ENCODE measurements around the gene TEX13B.
"Not testable (repeated sequence)": the region's sequence is repeated elsewhere in the genome, so short reads cannot be mapped to it uniquely, and the experiment has no call there.

- not testable (repeated sequence) for TF ChIP-seq CTCF, POLR2A (IDR thresholded peaks at IDR 0.05)
Observed at GRCh38 chrX:107955337-107955736, 26.8 kb downstream of the TEX13B start.

Data from transverse colon (tissue), 3 donors.